Transverse colon (tissue), 4 donors: Measurements from ENCODE around the gene RC3H1. TPM values are rescaled to one million over a fixed set of nuclear protein-coding genes. Genes with fewer than 3 reads are reported as not detected.

Experiments
- DNase-seq: peaks from one replicate; pipeline ENCODE4 v3.0.0-alpha.2; 2019
- H3K27ac ChIP-seq, 4 donors: fragments of 200-600 bp; sonication (generic); 2 replicates each; pipeline ENCODE4 v1.5.1; 2016 to 2018; ENCODE audit warnings: inconsistent platforms in 4 of 4
- H3K27me3 ChIP-seq: fragments of 200-600 bp; sonication (generic); 2 replicates; pipeline ENCODE4 v1.5.1; 2017; ENCODE audit warnings: inconsistent platforms
- H3K36me3 ChIP-seq, 4 donors: fragments of 200-600 bp; sonication (generic); 2 replicates each; pipeline ENCODE4 v1.5.1; 2017 to 2019; ENCODE audit warnings: inconsistent platforms in 4 of 4
- H3K4me1 ChIP-seq, 4 donors: fragments of 200-600 bp; sonication (generic); 2 replicates each; pipeline ENCODE4 v1.5.1; 2017 to 2020; ENCODE audit warnings: inconsistent platforms in 4 of 4
- H3K4me3 ChIP-seq, 4 donors: fragments of 200-600 bp; sonication (generic); 1 replicate in 1 of 4; 2 replicates in 3 of 4; pipeline versions ENCODE4 v1.5.1 to v1.6.1; 2017 to 2019; ENCODE audit warnings: inconsistent platforms in 4 of 4
- H3K9me3 ChIP-seq, 2 donors: fragments of 200-600 bp; sonication (generic); 2 replicates each; pipeline ENCODE4 v1.5.1; 2017 to 2019; ENCODE audit warnings: inconsistent platforms in 2 of 2
- EP300 ChIP-seq: sonication (generic); formaldehyde crosslinking; IDR thresholded peaks from one replicate; pipeline ENCODE4 v1.6.1; 2017; ENCODE audit warnings: antibody characterized with exemption, low read depth
- POLR2A ChIP-seq: fragments of 450-650 bp; IDR thresholded peaks from one replicate; pipeline ENCODE4 v1.6.1; 2016; ENCODE audit warnings: antibody characterized with exemption, mild to moderate bottlenecking, moderate library complexity
- POLR2AphosphoS5 ChIP-seq, 3 donors: sonication (generic); formaldehyde crosslinking; IDR thresholded peaks; one replicate each; pipeline ENCODE4 v1.6.1; 2016; ENCODE audit warnings: antibody characterized with exemption in 3 of 3
- WGBS, 2 donors: methylation state at CpG; one replicate each; pipeline ENCODE4 v1.1.5; 2018; ENCODE audit warnings: low coverage in 1 of 2; 5-methylcytosine and 5-hydroxymethylcytosine counted together
- in situ Hi-C, 4 donors: fragments of 200-750 bp; cut with MboI; loops; one replicate each; pipeline versions ENCODE4 v1.15.0 to v1.15.1; 2017; ENCODE audit warnings: low sequenced_read_pairs in 3 of 4, low pct_ligation_motif_present in 1 of 4, low pct_unique_long_range_greater_than_20kb in 1 of 4
- intact Hi-C: fragments of 100-400 bp; cut with DNase I; formaldehyde crosslinking; loops from one replicate; pipeline ENCODE4 v1.15.1; 2023; ENCODE audit warnings: low total_unique reads
- total RNA-seq, 4 donors: library from RNA; depleted of rRNA; stranded (reverse); fragments of >200 nt; gene quantifications; one replicate each; pipeline ENCODE4 v1.1.0, GENCODE V29; 2016
- TF ChIP-seq, protein P1 (sequence below), 5 experiments: fragments of 200-600 bp in 3 of 5; fragments of 450-650 bp in 2 of 5; sonication (generic) in 3 of 5; IDR thresholded peaks; 1 replicate in 2 of 5; 2 replicates in 3 of 5; pipeline ENCODE4 v1.5.1; 2016 to 2017; ENCODE audit warnings: antibody characterized with exemption in 5 of 5, inconsistent platforms in 3 of 5, mild to moderate bottlenecking in 2 of 5, moderate library complexity in 1 of 5

The RC3H1 gene
- total RNA-seq, 4 donors from 2014 or later: 17.9 to 37.9 (median 33.1) TPM

DNA sequence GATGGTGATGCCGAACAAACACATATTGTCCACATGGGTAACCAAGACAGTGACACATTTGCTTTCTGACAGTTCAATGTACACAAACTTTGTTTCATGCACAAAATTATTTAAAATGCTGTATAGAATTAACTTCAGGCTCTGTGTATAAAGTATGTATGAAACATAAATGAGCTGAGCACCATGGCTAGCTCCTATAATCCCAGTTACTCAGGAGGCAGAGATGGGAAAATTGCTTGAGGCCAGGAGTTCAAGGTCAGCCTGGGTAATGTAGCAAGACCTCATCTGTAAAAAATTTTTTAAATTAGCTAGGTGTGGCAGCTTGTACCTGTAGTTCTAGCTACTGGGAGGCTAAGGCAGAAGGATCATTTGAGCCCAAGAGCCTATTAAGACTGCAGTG is 19.2 kb upstream of the RC3H1 start:
- Histone ChIP-seq H3K4me3 (no peak overlapping the region), H3K27me3 (no peaks in the 10 kb centered on the region), H3K27ac (no peak overlapping the region), H3K4me1 (peaks cover 0 to 7% (median 2%) of the 10 kb centered on the region in 4 donors), H3K9me3 (no peaks in the 10 kb centered on the region), H3K36me3 (no peaks in the 10 kb centered on the region)
- DNase-seq: no peak
- intact Hi-C loops (no loop called here), in situ Hi-C loops (no loop called here)
- no peak for TF ChIP-seq POLR2A
- no peak for TF ChIP-seq EP300
- TF ChIP-seq POLR2AphosphoS5 (IDR thresholded peaks at IDR 0.05): no peak
- TF ChIP-seq, protein P1, sequence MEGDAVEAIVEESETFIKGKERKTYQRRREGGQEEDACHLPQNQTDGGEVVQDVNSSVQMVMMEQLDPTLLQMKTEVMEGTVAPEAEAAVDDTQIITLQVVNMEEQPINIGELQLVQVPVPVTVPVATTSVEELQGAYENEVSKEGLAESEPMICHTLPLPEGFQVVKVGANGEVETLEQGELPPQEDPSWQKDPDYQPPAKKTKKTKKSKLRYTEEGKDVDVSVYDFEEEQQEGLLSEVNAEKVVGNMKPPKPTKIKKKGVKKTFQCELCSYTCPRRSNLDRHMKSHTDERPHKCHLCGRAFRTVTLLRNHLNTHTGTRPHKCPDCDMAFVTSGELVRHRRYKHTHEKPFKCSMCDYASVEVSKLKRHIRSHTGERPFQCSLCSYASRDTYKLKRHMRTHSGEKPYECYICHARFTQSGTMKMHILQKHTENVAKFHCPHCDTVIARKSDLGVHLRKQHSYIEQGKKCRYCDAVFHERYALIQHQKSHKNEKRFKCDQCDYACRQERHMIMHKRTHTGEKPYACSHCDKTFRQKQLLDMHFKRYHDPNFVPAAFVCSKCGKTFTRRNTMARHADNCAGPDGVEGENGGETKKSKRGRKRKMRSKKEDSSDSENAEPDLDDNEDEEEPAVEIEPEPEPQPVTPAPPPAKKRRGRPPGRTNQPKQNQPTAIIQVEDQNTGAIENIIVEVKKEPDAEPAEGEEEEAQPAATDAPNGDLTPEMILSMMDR (IDR thresholded peaks at IDR 0.05): no peak
- 88 to 91% methylated on average over 1 of the region's 1 CpG for WGBS, 2 donors

DNA sequence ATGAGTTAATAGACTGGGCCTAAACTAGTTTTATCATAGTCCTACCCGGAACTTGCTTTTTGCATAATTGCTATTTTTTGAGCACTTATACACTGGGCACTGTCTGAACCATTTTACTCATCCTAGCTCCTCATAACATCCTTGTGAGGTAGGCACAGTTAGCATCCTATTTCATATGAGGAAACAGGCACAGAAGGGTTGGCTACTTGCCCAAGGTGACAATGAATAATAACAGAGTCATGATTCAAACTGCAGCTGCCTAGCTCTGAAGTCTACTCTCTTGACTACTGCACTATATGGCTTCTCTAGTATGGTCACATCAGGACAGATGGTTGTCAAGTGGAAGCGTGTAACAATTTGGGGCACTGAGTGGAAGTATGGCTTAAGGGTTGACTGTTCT is 18.2 kb upstream of the RC3H1 start:
- intact Hi-C loops (no loop called here), in situ Hi-C loops (no loop called here)
- no peaks in the 10 kb centered on the region for H3K27me3 ChIP-seq
- no peaks in the 10 kb centered on the region for H3K9me3 ChIP-seq
- H3K4me1 ChIP-seq: peaks cover 0 to 7% (median 2%) of the 10 kb centered on the region in 4 donors
- no peaks in the 10 kb centered on the region for H3K36me3 ChIP-seq
- H3K27ac ChIP-seq: no peak overlapping the region
- no peak overlapping the region for H3K4me3 ChIP-seq
- TF ChIP-seq EP300 (no peak), POLR2A (no peak), POLR2AphosphoS5 (IDR thresholded peaks at IDR 0.05) (no peak)
- TF ChIP-seq, protein P1 (IDR thresholded peaks at IDR 0.05): no peak
- no peak for DNase-seq
- 85 to 89% methylated on average over 1 to 2 of the region's 2 CpGs for WGBS, 2 donors

DNA sequence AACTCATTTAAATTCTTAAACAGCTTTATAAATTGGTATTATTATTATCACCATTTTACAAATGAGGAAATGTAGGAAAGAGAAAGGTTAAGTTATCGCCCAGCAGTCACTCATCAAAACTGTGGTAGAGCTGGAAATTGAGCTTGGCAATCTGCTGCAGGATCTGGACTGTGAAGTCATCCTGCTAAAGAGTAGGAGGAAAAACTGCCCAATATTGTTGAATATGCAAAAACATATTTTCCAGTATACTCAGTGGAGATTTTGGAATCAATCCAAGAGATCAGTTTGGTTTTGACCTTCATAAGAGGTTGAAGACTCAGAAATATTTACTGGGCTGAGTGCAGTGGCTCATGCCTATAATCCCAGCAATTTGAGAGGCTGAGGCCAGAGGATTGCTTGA is 16.9 kb upstream of the RC3H1 start:
- DNase-seq: no peak
- H3K4me1 ChIP-seq: no peaks in the 10 kb centered on the region
- H3K27me3 ChIP-seq: no peaks in the 10 kb centered on the region
- intact Hi-C loops (no loop called here), in situ Hi-C loops (no loop called here)
- no peak overlapping the region for H3K27ac ChIP-seq
- TF ChIP-seq EP300: no peak
- TF ChIP-seq POLR2A: no peak
- no peak for TF ChIP-seq POLR2AphosphoS5 (IDR thresholded peaks at IDR 0.05)
- TF ChIP-seq, protein P1 (IDR thresholded peaks at IDR 0.05): no peak
- no peaks in the 10 kb centered on the region for H3K36me3 ChIP-seq
- 83% methylated on average over 1 of the region's 1 CpG; no CpG with 5 or more reads in 1 of the 2 donors for WGBS, 2 donors
- no peak overlapping the region for H3K4me3 ChIP-seq
- H3K9me3 ChIP-seq: no peaks in the 10 kb centered on the region

DNA sequence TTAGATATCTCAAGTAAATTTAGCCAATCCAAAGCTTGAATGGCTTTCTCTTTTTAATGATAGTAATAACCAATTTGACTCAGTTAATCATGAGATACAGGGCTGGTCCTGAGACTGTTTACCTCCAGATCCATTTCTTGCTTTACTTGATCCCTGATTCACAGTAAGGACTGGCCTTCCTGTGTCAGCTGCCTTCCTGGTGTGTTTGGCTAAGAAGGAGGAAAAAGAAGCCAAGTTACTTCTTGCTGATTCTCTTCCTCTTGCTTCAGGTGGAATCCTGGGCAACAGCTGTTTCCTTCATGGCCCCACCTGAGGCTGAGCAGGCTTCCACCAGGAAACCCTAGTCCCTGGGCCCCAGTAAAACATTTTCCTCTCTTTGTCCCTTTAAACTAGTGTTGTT is 14.6 kb upstream of the RC3H1 start:
- no peak overlapping the region for H3K4me3 ChIP-seq
- no peaks in the 10 kb centered on the region for H3K27me3 ChIP-seq
- no peaks in the 10 kb centered on the region for H3K9me3 ChIP-seq
- no peaks in the 10 kb centered on the region for H3K4me1 ChIP-seq
- no peak for DNase-seq
- intact Hi-C loops (no loop called here), in situ Hi-C loops (no loop called here)
- TF ChIP-seq EP300 (no peak), POLR2AphosphoS5 (IDR thresholded peaks at IDR 0.05) (no peak), POLR2A (no peak)
- TF ChIP-seq, protein P1 (IDR thresholded peaks at IDR 0.05): no peak
- H3K27ac ChIP-seq: no peak overlapping the region
- H3K36me3 ChIP-seq: no peaks in the 10 kb centered on the region
